GM12878 (cell line): ENCODE measurements around the gene ANKRD55. TPM values are rescaled to one million over a fixed set of nuclear protein-coding genes. Genes with fewer than 3 reads are reported as not detected.

Source experiments
- ATAC-seq: fragments of 200-7000 bp; cut with Tn5 transposase; 3 replicates; pipeline ENCODE4 v1.9.1; 2020; ENCODE audit warnings: mild to moderate bottlenecking, moderate library complexity
- BruUV-seq: library from RNA; stranded (reverse); fragments of 400-500 nt; replicated peaks from 2 replicates; lab custom pipeline; 2021; lab: Mats Ljungman, UMichigan
- CTCF ChIA-PET: fragments of 300-600 bp; sonication (Branson Sonifier 250); formaldehyde crosslinking; extraction: SDS; loops from one replicate; lab custom pipeline; 2021; ENCODE audit warnings: inconsistent platforms; lab: Yijun Ruan, JAX
- POLR2A ChIA-PET: fragments of 350-600 bp; formaldehyde crosslinking; extraction: SDS; loops from one replicate; lab custom pipeline; 2021; ENCODE audit warnings: inconsistent platforms; lab: Charles Lee
- RAD21 ChIA-PET: fragments of 300-600 bp; sonication (Branson Sonifier 250); formaldehyde crosslinking; loops from one replicate; lab custom pipeline; 2023; ENCODE audit warnings: antibody characterized with exemption; ENCODE audit not compliant: unreplicated experiment; lab: Charles Lee
- SMC1A ChIA-PET: fragments of 300-600 bp; sonication (Branson Sonifier 250); formaldehyde crosslinking; loops from one replicate; lab custom pipeline; 2023; ENCODE audit not compliant: unreplicated experiment, uncharacterized antibody; lab: Charles Lee
- DNase-seq: peaks from one replicate; pipeline ENCODE4 v3.0.0-alpha.2; 2011; ENCODE audit warnings: low read depth, low spot score
- FAIRE-seq: peaks from 3 replicates; lab custom pipeline; 2011; peaks lifted over from hg19 to GRCh38; lab: Jason Lieb, UNC
- H2AFZ ChIP-seq: 2 replicates; pipeline ENCODE4 v1.6.0; 2011; ENCODE audit warnings: low read depth, low read length, control low read depth; ENCODE audit not compliant: control insufficient read depth
- H3K27ac ChIP-seq: 2 replicates; pipeline ENCODE4 v1.5.1; 2011; ENCODE audit warnings: control low read depth; ENCODE audit not compliant: control insufficient read depth, insufficient read depth
- H3K27me3 ChIP-seq, 2 experiments: replicated peaks in 1 of 2; 2 replicates each; pipeline versions ENCODE4 v1.6.0 to v1.6.1; 2011; ENCODE audit warnings: low read length in 1 of 2; ENCODE audit not compliant: control insufficient read depth in 2 of 2, insufficient read depth in 2 of 2
- H3K36me3 ChIP-seq, 2 experiments: 2 replicates each; pipeline ENCODE4 v1.5.1; 2011; ENCODE audit warnings: low read length in 1 of 2; ENCODE audit not compliant: control insufficient read depth in 2 of 2, insufficient read depth in 2 of 2
- H3K4me1 ChIP-seq: 2 replicates; pipeline ENCODE4 v1.6.1; 2011; ENCODE audit warnings: mild to moderate bottlenecking, low read length, moderate library complexity, mixed read lengths; ENCODE audit not compliant: control insufficient read depth, insufficient read depth
- H3K4me2 ChIP-seq: 2 replicates; pipeline ENCODE4 v1.6.0; 2011; ENCODE audit warnings: control low read depth; ENCODE audit not compliant: control insufficient read depth, insufficient read depth
- H3K4me3 ChIP-seq: fragments of 200-600 bp; sonication (generic); 2 replicates; pipeline ENCODE4 v1.5.1; 2016
- H3K79me2 ChIP-seq: 2 replicates; pipeline ENCODE4 v1.6.0; 2011; ENCODE audit warnings: low read length; ENCODE audit not compliant: control insufficient read depth, insufficient read depth
- H3K9ac ChIP-seq: 2 replicates; pipeline ENCODE4 v1.8.0; 2011; ENCODE audit warnings: low read length, control low read depth, mixed read lengths; ENCODE audit not compliant: control insufficient read depth, insufficient read depth
- H3K9me3 ChIP-seq: replicated peaks from 3 replicates; pipeline ENCODE4 v1.5.1; 2011; ENCODE audit warnings: mild to moderate bottlenecking, low read length; ENCODE audit not compliant: control insufficient read depth, insufficient read depth
- H4K20me1 ChIP-seq: 2 replicates; pipeline ENCODE4 v1.6.0; 2011; ENCODE audit not compliant: control insufficient read depth, insufficient read depth
- CREB1 ChIP-seq: IDR thresholded peaks from 2 replicates; pipeline ENCODE4 v1.6.1; 2012; ENCODE audit warnings: low read depth, mild to moderate bottlenecking, inconsistent platforms
- CREM ChIP-seq: IDR thresholded peaks from 2 replicates; pipeline ENCODE4 v1.6.1; 2014; ENCODE audit warnings: antibody characterized with exemption, low read depth
- EP300 ChIP-seq, 2 experiments: fragments of 150-350 bp in 1 of 2; IDR thresholded peaks; 2 replicates each; pipeline ENCODE4 v1.6.1; 2011 to 2012; ENCODE audit warnings: low read depth in 2 of 2, low read length in 2 of 2, borderline replicate concordance in 1 of 2, improper control_type of control experiment in 1 of 2, inconsistent platforms in 1 of 2; ENCODE audit not compliant: control insufficient read depth in 1 of 2
- KAT2A ChIP-seq: conservative IDR thresholded peaks from 2 replicates; pipeline ENCODE4 v1.6.1; 2011; ENCODE audit warnings: low read depth, low read length; ENCODE audit not compliant: control insufficient read depth
- NFYA ChIP-seq: IDR thresholded peaks from 2 replicates; pipeline ENCODE4 v1.6.1; 2011; ENCODE audit warnings: low read depth, mild to moderate bottlenecking, low read length, improper control_type of control experiment, borderline replicate concordance
- SMAD1 ChIP-seq: fragments of 450-650 bp; IDR thresholded peaks from 2 replicates; pipeline ENCODE4 v1.6.1; 2018; ENCODE audit warnings: mild to moderate bottlenecking, low read depth; ENCODE audit not compliant: partially characterized antibody
- SUPT20H ChIP-seq: IDR thresholded peaks from 2 replicates; pipeline ENCODE4 v1.6.1; 2011; ENCODE audit warnings: low read depth, mild to moderate bottlenecking, low read length, moderate library complexity, borderline replicate concordance; ENCODE audit not compliant: control insufficient read depth
- ZNF24 ChIP-seq: fragments of 450-650 bp; IDR thresholded peaks from 2 replicates; pipeline ENCODE4 v1.6.1; 2017; ENCODE audit warnings: antibody characterized with exemption, mild to moderate bottlenecking
- WGBS: methylation state at CpG from one replicate; pipeline ENCODE4 v1.1.6; 2016; ENCODE audit warnings: low lambda C conversion rate; ENCODE audit not compliant: insufficient replicate concordance, insufficient coverage; ENCODE audit errors: missing lambda C conversion rate; 5-methylcytosine and 5-hydroxymethylcytosine counted together
- in situ Hi-C: fragments of 300-500 bp; cut with MboI; formaldehyde crosslinking; loops from 9 replicates; pipeline ENCODE4 v1.14.3; 2018; ENCODE audit warnings: mixed read lengths
- intact Hi-C: fragments of 100-400 bp; cut with micrococcal nuclease; formaldehyde crosslinking; loops from one replicate; pipeline ENCODE4 v1.14.2; 2022; ENCODE audit not compliant: unreplicated experiment
- polyA plus RNA-seq, 11 experiments: library from polyadenylated mRNA; depleted of rRNA in 4 of 11; unstranded in 6 of 11; stranded (reverse) in 5 of 11; fragments of >200 nt; fragmentation: Nextera tagmentation in 4 of 11; fragmentation: Illumina TruSeq in 1 of 11; extraction: Ambion mirVana in 4 of 11; extraction: Trizol in 1 of 11; gene quantifications; 1 replicate in 1 of 11; 2 replicates in 10 of 11; pipeline versions ENCODE4 v1.2.1 to v1.2.3, GENCODE V29; 2011 to 2016; ENCODE audit warnings: inconsistent platforms in 2 of 11, missing spikeins in 2 of 11, low read depth in 1 of 11
- total RNA-seq, 4 experiments: library from RNA; depleted of rRNA in 3 of 4; stranded (reverse); fragments of >200 nt in 3 of 4; fragmentation: Illumina TruSeq in 1 of 4; extraction: Trizol in 1 of 4; gene quantifications; 2 replicates each; pipeline versions ENCODE4 v1.2.1 to v1.2.3, GENCODE V29; 2013 to 2021
- TF ChIP-seq, protein P1 (sequence below): fragments of 450-650 bp; IDR thresholded peaks from 2 replicates; pipeline ENCODE4 v1.6.1; 2016; ENCODE audit warnings: mild to moderate bottlenecking
- TF ChIP-seq, protein P2 (sequence below): fragments of 450-650 bp; IDR thresholded peaks from 2 replicates; pipeline ENCODE4 v1.6.1; 2017; ENCODE audit warnings: low read depth, mild to moderate bottlenecking, moderate library complexity
- TF ChIP-seq, protein P3 (sequence below): fragments of 450-650 bp; IDR thresholded peaks from 2 replicates; pipeline ENCODE4 v1.6.1; 2014; ENCODE audit warnings: mild to moderate bottlenecking

The ANKRD55 gene
- total and polyA plus RNA-seq, 10 of the 15 experiments (the other 5 are each of a cell fraction or from before 2014, with no cell fraction given), result 0.04 TPM; not detected in 9

DNA sequence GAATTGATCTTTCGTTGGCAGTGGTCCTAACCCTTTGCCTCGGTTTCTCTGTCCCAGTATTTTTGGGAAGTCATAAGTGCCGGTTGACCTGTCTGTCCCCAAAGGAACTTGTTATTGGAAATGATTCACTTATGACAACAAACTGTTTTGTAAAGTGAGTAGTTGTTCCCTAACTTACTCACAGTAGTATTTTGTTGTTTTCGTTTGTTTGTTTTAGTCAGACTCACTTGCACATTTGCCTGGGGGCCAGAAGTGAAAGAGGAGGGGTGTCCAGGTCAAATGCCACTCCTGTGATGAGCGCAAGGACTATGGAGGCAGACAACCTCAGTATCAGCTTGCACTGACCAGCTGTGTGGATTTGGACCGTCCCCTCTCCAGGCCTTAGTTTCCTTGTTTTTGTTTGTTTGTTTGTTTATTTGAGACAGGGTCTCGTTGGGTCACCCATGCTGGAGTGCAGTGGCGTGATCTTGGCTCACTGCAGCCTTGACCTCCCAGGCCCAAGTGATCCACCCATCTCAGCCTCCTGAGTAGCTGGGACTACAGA, 47.3 kb downstream of the ANKRD55 start (continued):
- TF ChIP-seq, protein P1, sequence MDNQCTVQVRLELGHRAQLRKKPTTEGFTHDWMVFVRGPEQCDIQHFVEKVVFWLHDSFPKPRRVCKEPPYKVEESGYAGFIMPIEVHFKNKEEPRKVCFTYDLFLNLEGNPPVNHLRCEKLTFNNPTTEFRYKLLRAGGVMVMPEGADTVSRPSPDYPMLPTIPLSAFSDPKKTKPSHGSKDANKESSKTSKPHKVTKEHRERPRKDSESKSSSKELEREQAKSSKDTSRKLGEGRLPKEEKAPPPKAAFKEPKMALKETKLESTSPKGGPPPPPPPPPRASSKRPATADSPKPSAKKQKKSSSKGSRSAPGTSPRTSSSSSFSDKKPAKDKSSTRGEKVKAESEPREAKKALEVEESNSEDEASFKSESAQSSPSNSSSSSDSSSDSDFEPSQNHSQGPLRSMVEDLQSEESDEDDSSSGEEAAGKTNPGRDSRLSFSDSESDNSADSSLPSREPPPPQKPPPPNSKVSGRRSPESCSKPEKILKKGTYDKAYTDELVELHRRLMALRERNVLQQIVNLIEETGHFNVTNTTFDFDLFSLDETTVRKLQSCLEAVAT, result no peak
- TF ChIP-seq CREM (no peak), NFYA (no peak), SUPT20H (no peak), CREB1 (no peak)
- TF ChIP-seq, protein P2, sequence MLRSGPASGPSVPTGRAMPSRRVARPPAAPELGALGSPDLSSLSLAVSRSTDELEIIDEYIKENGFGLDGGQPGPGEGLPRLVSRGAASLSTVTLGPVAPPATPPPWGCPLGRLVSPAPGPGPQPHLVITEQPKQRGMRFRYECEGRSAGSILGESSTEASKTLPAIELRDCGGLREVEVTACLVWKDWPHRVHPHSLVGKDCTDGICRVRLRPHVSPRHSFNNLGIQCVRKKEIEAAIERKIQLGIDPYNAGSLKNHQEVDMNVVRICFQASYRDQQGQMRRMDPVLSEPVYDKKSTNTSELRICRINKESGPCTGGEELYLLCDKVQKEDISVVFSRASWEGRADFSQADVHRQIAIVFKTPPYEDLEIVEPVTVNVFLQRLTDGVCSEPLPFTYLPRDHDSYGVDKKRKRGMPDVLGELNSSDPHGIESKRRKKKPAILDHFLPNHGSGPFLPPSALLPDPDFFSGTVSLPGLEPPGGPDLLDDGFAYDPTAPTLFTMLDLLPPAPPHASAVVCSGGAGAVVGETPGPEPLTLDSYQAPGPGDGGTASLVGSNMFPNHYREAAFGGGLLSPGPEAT, result no peak
- TF ChIP-seq, all 136 proteins: peak for 0

DNA sequence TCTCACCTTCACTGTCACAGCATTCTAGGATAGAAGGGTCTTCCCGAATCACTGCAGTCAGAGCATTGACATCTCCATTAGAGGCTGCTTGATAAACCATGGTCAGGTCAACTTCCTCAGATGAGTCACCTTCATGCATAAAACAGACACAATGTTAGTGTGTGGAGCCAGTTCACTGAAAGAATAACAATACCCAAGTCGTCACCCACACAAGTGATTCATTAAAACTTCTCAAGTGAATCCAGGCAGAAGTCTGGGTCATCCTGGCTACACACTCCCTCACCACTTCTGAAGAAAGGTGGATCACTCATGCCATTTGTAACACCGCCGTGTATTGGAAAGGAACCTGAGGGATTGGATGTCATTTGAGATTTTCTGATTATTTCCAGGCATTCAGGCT, 49.6 kb downstream of the ANKRD55 start:
- BruUV-seq, result no TSS peak
- ChIA-PET SMC1A (no interaction called here), CTCF (no interaction called here), RAD21 (no interaction called here), POLR2A (no interaction called here)
- no peak for DNase-seq
- 49% methylated on average over 4 of the region's 4 CpGs for WGBS
- H3K9me3 ChIP-seq, result no peaks in the 10 kb centered on the region
- no peaks in the 10 kb centered on the region for H3K36me3 ChIP-seq
- no peaks in the 10 kb centered on the region for H3K4me1 ChIP-seq
- H2AFZ ChIP-seq, result no peak overlapping the region
- H3K79me2 ChIP-seq, result no peaks in the 10 kb centered on the region
- no peaks in the 10 kb centered on the region for H3K27me3 ChIP-seq
- H4K20me1 ChIP-seq, result no peaks in the 10 kb centered on the region
- H3K27ac ChIP-seq, result no peak overlapping the region
- no peak for TF ChIP-seq SMAD1
- TF ChIP-seq ZNF24, result no peak
- TF ChIP-seq, protein P1, result no peak
- TF ChIP-seq KAT2A, result no peak
- TF ChIP-seq, protein P3, sequence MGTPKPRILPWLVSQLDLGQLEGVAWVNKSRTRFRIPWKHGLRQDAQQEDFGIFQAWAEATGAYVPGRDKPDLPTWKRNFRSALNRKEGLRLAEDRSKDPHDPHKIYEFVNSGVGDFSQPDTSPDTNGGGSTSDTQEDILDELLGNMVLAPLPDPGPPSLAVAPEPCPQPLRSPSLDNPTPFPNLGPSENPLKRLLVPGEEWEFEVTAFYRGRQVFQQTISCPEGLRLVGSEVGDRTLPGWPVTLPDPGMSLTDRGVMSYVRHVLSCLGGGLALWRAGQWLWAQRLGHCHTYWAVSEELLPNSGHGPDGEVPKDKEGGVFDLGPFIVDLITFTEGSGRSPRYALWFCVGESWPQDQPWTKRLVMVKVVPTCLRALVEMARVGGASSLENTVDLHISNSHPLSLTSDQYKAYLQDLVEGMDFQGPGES, result no peak
- no peak for TF ChIP-seq EP300 (IDR thresholded peaks at IDR 0.05; ENCODE audit: borderline replicate concordance in 1 of 2, control insufficient read depth in 1 of 2, low read depth in 2 of 2, low read length in 2 of 2)
- no peak for FAIRE-seq
- no peak overlapping the region for H3K4me3 ChIP-seq
- intact Hi-C loops, result no loop called here
- peak; percentile 78 for ATAC-seq
- in situ Hi-C loops, result no loop called here
- no peak overlapping the region for H3K4me2 ChIP-seq
- H3K9ac ChIP-seq, result no peak overlapping the region
